Myocyte (in vitro differentiated cells): ENCODE measurements around the gene RALGAPA2. TPM values are rescaled to one million over a fixed set of nuclear protein-coding genes. Genes with fewer than 3 reads are reported as not detected.
A peak's percentile ranks its signal among the peaks of the same experiment; 100 is the strongest.

Source experiments
- DNase-seq: peaks from one replicate; pipeline ENCODE4 v3.0.0-alpha.2; 2012; ENCODE audit warnings: low read depth
- total RNA-seq: library from RNA; depleted of rRNA; stranded (reverse); fragments of >200 nt; gene quantifications from 2 replicates; pipeline ENCODE4 v1.2.3, GENCODE V29; 2014

The RALGAPA2 gene
- total RNA-seq, 1 donor from 2014 or later, result 13.9 TPM

GRCh38 chr20:20630551-20630950 lies 81.9 kb downstream of the RALGAPA2 start:
- no peak for DNase-seq

DNA sequence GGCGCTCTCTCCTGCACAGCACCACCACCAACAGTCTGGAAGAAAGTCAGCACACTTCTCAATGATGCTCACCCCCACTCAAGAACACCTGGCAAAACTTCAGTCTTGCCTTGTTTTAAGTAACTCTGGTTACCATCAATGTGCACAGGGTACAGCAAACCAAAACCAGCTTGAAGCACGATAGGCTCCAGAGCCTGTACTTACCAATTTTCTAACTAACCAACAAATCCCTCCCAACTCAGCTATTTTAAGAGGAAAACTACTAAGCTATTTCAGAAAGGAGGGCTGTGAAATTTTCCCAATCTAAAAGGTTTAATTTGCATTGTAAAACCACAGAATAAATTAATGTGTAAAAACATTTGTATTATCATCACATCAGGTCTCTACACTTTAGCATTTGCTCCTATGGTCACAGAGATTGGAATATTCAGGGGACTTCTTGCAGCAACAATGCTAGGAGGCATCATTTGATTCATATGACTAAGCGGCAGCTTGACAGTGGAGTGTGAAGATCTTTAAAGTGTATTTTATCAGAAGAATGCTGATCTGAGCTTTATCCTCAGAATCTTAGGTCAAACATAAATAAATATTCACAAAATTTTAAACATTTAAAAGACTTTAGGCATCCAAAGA lies 82.8 kb downstream of the RALGAPA2 start:
- DNase-seq, result no peak

DNA sequence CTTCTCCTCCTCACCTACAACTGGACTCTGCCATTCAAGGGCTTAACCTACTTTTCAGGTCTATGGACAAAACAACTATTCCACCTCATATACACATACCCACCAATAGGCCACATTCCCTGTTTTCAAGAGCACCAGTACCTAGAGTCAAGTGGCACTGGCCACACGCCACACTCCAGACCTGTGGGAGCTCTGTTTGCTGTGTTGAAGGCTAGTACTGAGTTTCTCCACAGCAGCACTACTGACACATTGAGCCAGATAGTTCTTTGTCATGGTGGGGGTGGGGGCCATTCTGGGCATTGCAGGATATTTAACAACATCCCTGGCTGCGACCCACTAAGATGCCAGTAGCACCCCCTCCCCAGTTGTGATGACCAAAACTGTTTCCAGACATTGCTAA lies 84.1 kb downstream of the RALGAPA2 start:
- DNase-seq, result no peak

DNA sequence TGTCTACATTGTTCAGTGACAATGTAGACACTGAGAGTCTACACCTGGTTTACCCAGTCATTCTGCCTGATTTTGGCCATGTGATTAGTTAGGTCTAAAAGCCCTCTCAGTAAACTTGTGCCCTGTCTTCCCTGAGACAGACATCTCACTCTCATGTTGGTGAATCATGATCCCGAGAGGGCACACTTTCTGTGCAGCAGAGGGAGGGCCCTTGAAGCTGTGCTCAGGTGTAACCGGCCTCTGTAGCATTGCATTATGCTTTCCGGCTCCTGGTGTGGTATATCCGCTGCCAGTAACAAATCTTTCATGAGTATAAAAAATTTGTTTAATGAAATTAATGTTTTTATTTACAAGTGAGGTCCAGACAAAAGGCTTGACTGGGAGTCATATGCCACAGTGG lies 85.0 kb downstream of the RALGAPA2 start:
- no peak for DNase-seq

DNA sequence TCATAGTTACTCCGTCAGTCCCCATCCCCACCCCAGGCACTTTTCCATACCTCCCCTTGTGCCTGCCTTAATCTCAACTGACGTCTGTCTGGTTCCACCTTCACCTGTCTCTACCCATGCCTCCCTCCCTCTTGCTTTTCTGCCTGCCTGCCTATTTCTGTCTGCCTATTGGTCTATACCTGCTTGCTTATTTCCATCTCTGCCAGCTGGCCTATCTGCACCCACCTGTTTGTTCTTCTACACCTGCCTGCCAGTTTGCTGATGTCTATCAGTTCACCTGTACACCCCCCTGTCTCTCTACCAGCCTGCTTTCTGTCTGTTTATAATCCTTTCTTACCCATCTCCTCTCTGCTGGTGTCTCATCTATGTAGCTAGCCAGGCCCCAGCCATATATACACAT lies 87.5 kb downstream of the RALGAPA2 start:
- DNase-seq, result no peak

- DNase-seq, result no peak
These were observed 91.2 kb downstream of the RALGAPA2 start for GRCh38 chr20:20621195-20621594.

DNA sequence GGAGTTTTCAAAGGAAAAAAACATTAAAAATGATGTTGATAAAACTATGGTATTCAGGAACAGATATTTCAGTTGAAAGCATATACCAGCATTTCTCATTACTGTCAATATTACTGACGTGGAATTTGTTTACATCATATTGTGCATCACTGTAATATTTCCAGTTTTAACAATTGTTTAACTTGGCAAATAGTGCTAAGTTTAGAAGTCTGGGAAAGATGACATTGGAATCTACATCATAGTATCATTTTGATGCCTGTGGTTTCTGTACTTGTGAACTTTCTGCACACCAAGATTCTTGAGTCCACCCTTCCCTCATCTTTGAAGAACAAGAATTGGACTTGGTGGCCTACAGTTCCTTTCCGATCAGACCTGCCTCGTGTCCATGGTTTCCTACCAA lies 98.1 kb downstream of the RALGAPA2 start:
- no peak for DNase-seq

- DNase-seq, result no peak
These were observed 100.2 kb downstream of the RALGAPA2 start for GRCh38 chr20:20612251-20612650.

DNA sequence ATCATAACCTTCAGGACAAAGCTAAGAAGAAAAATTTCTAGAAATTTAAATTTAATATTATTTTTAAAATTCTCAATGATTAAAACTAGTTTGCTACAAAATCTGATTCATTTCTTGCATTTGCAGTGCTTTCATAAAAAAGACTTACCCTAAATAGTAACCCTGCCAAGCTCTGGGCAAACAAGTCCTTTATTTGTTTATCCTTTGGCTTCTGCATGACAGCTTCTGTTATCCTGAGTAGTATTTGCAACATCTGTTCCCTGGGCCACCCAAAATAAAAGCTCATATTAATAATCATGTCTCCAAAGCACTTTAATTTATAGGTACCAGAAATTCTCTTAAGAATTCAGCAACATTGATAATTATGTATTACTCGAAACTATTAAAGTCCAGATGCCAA lies 101.3 kb downstream of the RALGAPA2 start:
- DNase-seq, result peak; percentile 9

DNA sequence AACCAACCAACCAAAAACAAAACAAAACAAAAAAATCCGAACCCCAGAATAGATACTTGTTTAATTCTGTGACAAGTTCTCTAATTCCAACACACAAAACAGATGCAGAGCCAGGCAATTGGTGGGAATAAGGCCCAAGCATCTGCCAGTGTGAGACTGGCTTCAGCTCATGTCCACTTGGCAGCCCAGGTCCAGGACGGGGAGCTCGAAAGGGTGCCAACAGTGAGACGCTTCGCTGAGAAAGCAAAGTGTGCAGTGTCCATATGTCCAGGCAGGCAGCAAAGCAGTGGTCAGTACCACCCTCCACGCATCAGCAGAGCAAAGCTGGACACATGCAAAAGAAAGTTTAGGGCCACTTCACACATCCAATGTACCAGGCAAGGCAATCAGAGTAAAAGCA lies 102.9 kb downstream of the RALGAPA2 start:
- DNase-seq, result no peak

DNA sequence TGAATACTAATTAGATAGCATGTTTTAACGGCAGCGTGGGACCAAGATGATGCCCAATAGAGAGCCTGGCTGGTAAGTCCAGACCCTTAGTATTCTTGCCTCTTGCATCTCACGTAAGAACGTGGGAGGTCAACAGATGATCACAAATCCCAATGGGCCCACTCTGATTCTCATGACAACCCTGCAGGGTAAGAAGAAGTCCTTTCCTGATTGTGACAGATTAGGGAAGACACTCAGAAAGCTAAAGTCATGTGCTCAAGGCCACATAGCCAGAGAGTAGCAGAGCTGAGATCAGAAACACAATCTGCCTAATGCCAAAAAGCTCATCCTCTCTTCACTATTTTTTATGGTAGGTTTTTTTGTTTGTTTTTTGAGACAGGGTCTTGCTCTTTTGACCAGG lies 103.8 kb downstream of the RALGAPA2 start:
- DNase-seq, result no peak

DNA sequence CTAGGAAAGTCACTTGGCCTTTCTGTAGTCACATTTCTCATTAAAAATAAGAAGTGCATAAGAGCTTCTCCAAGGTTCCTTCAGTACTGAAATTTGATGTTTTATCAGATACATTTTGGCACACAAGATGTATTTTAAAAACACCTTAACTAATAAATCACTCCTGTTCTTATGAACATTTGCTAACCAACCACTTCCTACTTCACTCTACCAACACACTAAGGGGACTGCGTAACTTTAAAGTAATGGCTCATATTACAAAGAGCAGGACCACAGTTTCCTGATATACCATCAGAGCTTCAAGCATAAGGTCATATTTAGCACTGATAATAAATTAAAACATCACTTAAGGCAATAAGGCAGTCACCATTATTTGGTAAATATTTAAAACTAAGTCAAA lies 104.4 kb downstream of the RALGAPA2 start:
- DNase-seq, result no peak

- DNase-seq, result no peak
These were observed 105.6 kb downstream of the RALGAPA2 start for GRCh38 chr20:20606881-20607280.

- no peak for DNase-seq
These were observed 106.4 kb downstream of the RALGAPA2 start for GRCh38 chr20:20606050-20606449.

- no peak for DNase-seq
These were observed 107.5 kb downstream of the RALGAPA2 start for GRCh38 chr20:20604907-20605306.

- DNase-seq, result no peak
These were observed 108.1 kb downstream of the RALGAPA2 start for GRCh38 chr20:20604357-20604756.

- DNase-seq, result no peak
These were observed 109.0 kb downstream of the RALGAPA2 start for GRCh38 chr20:20603339-20603990.

- no peak for DNase-seq
These were observed 114.5 kb downstream of the RALGAPA2 start for GRCh38 chr20:20597966-20598365.

DNA sequence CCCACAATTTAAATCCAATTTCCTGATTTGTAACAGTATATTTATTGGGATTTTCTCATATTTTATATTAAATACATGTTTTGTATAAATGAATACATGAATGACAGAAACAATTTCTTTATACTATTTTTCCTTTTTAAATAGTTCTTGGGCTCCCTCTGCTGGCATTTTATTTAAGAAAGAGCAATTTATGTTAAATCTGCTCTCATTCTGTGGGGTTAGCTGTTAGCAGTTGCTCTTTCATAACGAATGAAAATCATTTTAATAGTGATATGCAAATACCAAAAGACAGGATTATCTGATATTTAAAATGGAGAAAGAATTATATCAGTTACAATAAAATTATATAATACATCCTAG lies 118.3 kb downstream of the RALGAPA2 start:
- peak; percentile 47 for DNase-seq

GRCh38 chr20:20593447-20594170 lies 118.8 kb downstream of the RALGAPA2 start:
- DNase-seq, result peak; percentile 66

- no peak for DNase-seq
These were observed 127.3 kb downstream of the RALGAPA2 start for GRCh38 chr20:20585146-20585545.

- no peak for DNase-seq
These were observed 129.7 kb downstream of the RALGAPA2 start for GRCh38 chr20:20582734-20583133.

GRCh38 chr20:20580139-20580538 lies 132.3 kb downstream of the RALGAPA2 start:
- DNase-seq, result no peak
